T-helper 17 cell (primary cell): ENCODE results near the gene PTPRT. TPM values are rescaled to one million over a fixed set of nuclear protein-coding genes. Genes with fewer than 3 reads are reported as not detected.

Experiments
- ATAC-seq: fragments of 150-1000 bp; cut with Tn5 transposase; 2 replicates; pipeline ENCODE4 v1.10.0; 2021; ENCODE audit warnings: mild to moderate bottlenecking, moderate library complexity
- DNase-seq, 3 donors: peaks; one replicate each; pipeline versions ENCODE4 v3.0.0 to v3.0.0-alpha.2; 2020 to 2021
- H3K9me3 ChIP-seq: one replicate; pipeline ENCODE4 v1.7.0; 2013; ENCODE audit warnings: low read length, mild to moderate bottlenecking; ENCODE audit not compliant: control insufficient read depth, poor library complexity, severe bottlenecking
- H3K27ac Mint-ChIP-seq: one replicate; pipeline ENCODE4 v1.8.0; 2022; ENCODE audit warnings: mild to moderate bottlenecking, moderate library complexity, mixed read lengths
- H3K27me3 Mint-ChIP-seq: one replicate; pipeline ENCODE4 v1.8.0; 2022; ENCODE audit warnings: mixed read lengths
- H3K36me3 Mint-ChIP-seq: one replicate; pipeline ENCODE4 v1.8.0; 2022; ENCODE audit warnings: low read depth, mixed read lengths
- H3K4me1 Mint-ChIP-seq: one replicate; pipeline ENCODE4 v1.8.0; 2022; ENCODE audit warnings: mild to moderate bottlenecking, mixed read lengths
- H3K4me3 Mint-ChIP-seq: one replicate; pipeline ENCODE4 v1.8.0; 2022; ENCODE audit warnings: mild to moderate bottlenecking, moderate library complexity, mixed read lengths
- total RNA-seq, 4 donors: library from RNA in 2 of 4; stranded (reverse) in 2 of 4; gene quantifications; one replicate each; pipeline ENCODE4 v1.2.3 and lab custom pipeline; 2022 to 2026

PTPRT gene
- total RNA-seq, 2 donors from 2014 or later = not detected

- Mint-ChIP-seq H3K4me1 (no peaks in the 10 kb centered on the region), H3K4me3 (no peak overlapping the region), H3K27ac (no peak overlapping the region), H3K27me3 (no peaks in the 10 kb centered on the region), H3K36me3 (no peaks in the 10 kb centered on the region)
- ATAC-seq (no peak), DNase-seq (no peak)
- no peaks in the 10 kb centered on the region for H3K9me3 ChIP-seq
These were observed 1025.4 kb downstream of the PTPRT start for GRCh38 chr20:42164121-42164890.

- no peak for ATAC-seq
- Mint-ChIP-seq H3K4me1 (no peaks in the 10 kb centered on the region), H3K27me3 (no peaks in the 10 kb centered on the region), H3K27ac (no peak overlapping the region), H3K36me3 (no peaks in the 10 kb centered on the region), H3K4me3 (no peak overlapping the region)
- no peak for DNase-seq
- no peaks in the 10 kb centered on the region for H3K9me3 ChIP-seq
These were observed 1028.4 kb downstream of the PTPRT start for GRCh38 chr20:42161228-42161829.

- Mint-ChIP-seq H3K36me3 (no peaks in the 10 kb centered on the region), H3K27me3 (no peaks in the 10 kb centered on the region), H3K27ac (no peak overlapping the region), H3K4me3 (no peak overlapping the region), H3K4me1 (no peaks in the 10 kb centered on the region)
- ATAC-seq = no peak
- H3K9me3 ChIP-seq = no peaks in the 10 kb centered on the region
- DNase-seq = no peak
These were observed 1029.9 kb downstream of the PTPRT start for GRCh38 chr20:42159808-42160207.

GRCh38 chr20:42158272-42158671 lies 1031.4 kb downstream of the PTPRT start:
- no peak for DNase-seq
- Mint-ChIP-seq H3K4me3 (no peak overlapping the region), H3K27me3 (no peaks in the 10 kb centered on the region), H3K36me3 (no peaks in the 10 kb centered on the region), H3K27ac (no peak overlapping the region), H3K4me1 (no peaks in the 10 kb centered on the region)
- no peaks in the 10 kb centered on the region for H3K9me3 ChIP-seq
- no peak for ATAC-seq

- Mint-ChIP-seq H3K27ac (no peak overlapping the region), H3K4me3 (no peak overlapping the region), H3K4me1 (no peaks in the 10 kb centered on the region), H3K36me3 (no peaks in the 10 kb centered on the region), H3K27me3 (no peaks in the 10 kb centered on the region)
- DNase-seq (no peak), ATAC-seq (no peak)
- no peaks in the 10 kb centered on the region for H3K9me3 ChIP-seq
These were observed 1034.1 kb downstream of the PTPRT start for GRCh38 chr20:42155586-42155985.

- no peak for DNase-seq
- H3K27ac Mint-ChIP-seq = no peak overlapping the region
- no peak for ATAC-seq
- H3K27me3 Mint-ChIP-seq = no peaks in the 10 kb centered on the region
- no peaks in the 10 kb centered on the region for H3K4me1 Mint-ChIP-seq
- H3K36me3 Mint-ChIP-seq = no peaks in the 10 kb centered on the region
- no peak overlapping the region for H3K4me3 Mint-ChIP-seq
- H3K9me3 ChIP-seq = no peaks in the 10 kb centered on the region
These were observed 1037.1 kb downstream of the PTPRT start for GRCh38 chr20:42152575-42152974.

- no peaks in the 10 kb centered on the region for H3K36me3 Mint-ChIP-seq
- no peaks in the 10 kb centered on the region for H3K27me3 Mint-ChIP-seq
- no peak for ATAC-seq
- no peak overlapping the region for H3K4me3 Mint-ChIP-seq
- H3K27ac Mint-ChIP-seq = no peak overlapping the region
- no peaks in the 10 kb centered on the region for H3K9me3 ChIP-seq
- no peak for DNase-seq
- no peaks in the 10 kb centered on the region for H3K4me1 Mint-ChIP-seq
These were observed 1039.5 kb downstream of the PTPRT start for GRCh38 chr20:42150230-42150629.

- no peaks in the 10 kb centered on the region for H3K9me3 ChIP-seq
- ATAC-seq (no peak), DNase-seq (no peak)
- no peaks in the 10 kb centered on the region for H3K4me1 Mint-ChIP-seq
- H3K27ac Mint-ChIP-seq = no peak overlapping the region
- no peak overlapping the region for H3K4me3 Mint-ChIP-seq
- H3K36me3 Mint-ChIP-seq = no peaks in the 10 kb centered on the region
- H3K27me3 Mint-ChIP-seq = no peaks in the 10 kb centered on the region
These were observed 1051.0 kb downstream of the PTPRT start for GRCh38 chr20:42138729-42139128.

- Mint-ChIP-seq H3K4me3 (no peak overlapping the region), H3K36me3 (no peaks in the 10 kb centered on the region), H3K27me3 (no peaks in the 10 kb centered on the region), H3K27ac (no peak overlapping the region), H3K4me1 (no peaks in the 10 kb centered on the region)
- DNase-seq (no peak), ATAC-seq (no peak)
- no peaks in the 10 kb centered on the region for H3K9me3 ChIP-seq
These were observed 1055.2 kb downstream of the PTPRT start for GRCh38 chr20:42134265-42135098.

GRCh38 chr20:42130810-42131596 lies 1058.7 kb downstream of the PTPRT start:
- Mint-ChIP-seq H3K4me1 (no peaks in the 10 kb centered on the region), H3K27ac (no peak overlapping the region), H3K4me3 (no peak overlapping the region), H3K36me3 (no peaks in the 10 kb centered on the region), H3K27me3 (no peaks in the 10 kb centered on the region)
- no peak for DNase-seq
- ATAC-seq = no peak
- H3K9me3 ChIP-seq = no peaks in the 10 kb centered on the region

- H3K36me3 Mint-ChIP-seq = no peaks in the 10 kb centered on the region
- H3K27me3 Mint-ChIP-seq = no peaks in the 10 kb centered on the region
- H3K4me3 Mint-ChIP-seq = no peak overlapping the region
- no peak overlapping the region for H3K27ac Mint-ChIP-seq
- DNase-seq (no peak), ATAC-seq (no peak)
- H3K4me1 Mint-ChIP-seq = no peaks in the 10 kb centered on the region
- H3K9me3 ChIP-seq = no peaks in the 10 kb centered on the region
These were observed 1064.3 kb downstream of the PTPRT start for GRCh38 chr20:42125426-42125825.

GRCh38 chr20:42123981-42124473 lies 1065.7 kb downstream of the PTPRT start:
- no peak for DNase-seq
- ATAC-seq = no peak

More at GRCh38 chr20:42123981-42124473, 1065.7 kb downstream of the PTPRT start:
- Mint-ChIP-seq H3K36me3 (no peaks in the 10 kb centered on the region), H3K27me3 (no peaks in the 10 kb centered on the region), H3K4me1 (no peaks in the 10 kb centered on the region), H3K4me3 (no peak overlapping the region), H3K27ac (no peak overlapping the region)
- H3K9me3 ChIP-seq = no peaks in the 10 kb centered on the region
